Breast epithelium (tissue), 4 donors: ENCODE results near the gene ACP4. TPM values are rescaled to one million over a fixed set of nuclear protein-coding genes. Genes with fewer than 3 reads are reported as not detected.

Experiments
- DNase-seq, 2 donors: peaks; one replicate each; pipeline ENCODE4 v3.0.0-alpha.2; 2019; ENCODE audit warnings: low spot score in 2 of 2
- H3K27ac ChIP-seq, 2 donors: fragments of 200-600 bp; sonication (generic) in 1 of 2; one replicate each; pipeline ENCODE4 v1.5.1; 2016 to 2019; ENCODE audit warnings: mild to moderate bottlenecking in 1 of 2
- H3K27me3 ChIP-seq, 2 donors: fragments of 200-600 bp; sonication (generic) in 1 of 2; one replicate each; pipeline versions ENCODE4 v1.5.1 to v1.6.0; 2017 to 2019; ENCODE audit warnings: control low read depth in 1 of 2, mild to moderate bottlenecking in 1 of 2
- H3K36me3 ChIP-seq: fragments of 200-600 bp; one replicate; pipeline ENCODE4 v1.5.1; 2019
- H3K4me1 ChIP-seq, 2 donors: fragments of 200-600 bp; sonication (generic); one replicate each; pipeline ENCODE4 v1.5.1; 2016 to 2019; ENCODE audit warnings: control low read depth in 1 of 2
- H3K4me3 ChIP-seq, 3 donors: fragments of 200-600 bp; sonication (generic); 1 replicate in 2 of 3; 2 replicates in 1 of 3; pipeline ENCODE4 v1.5.1; 2016 to 2019; ENCODE audit warnings: mild to moderate bottlenecking in 3 of 3, moderate library complexity in 2 of 3
- H3K9me3 ChIP-seq, 2 donors: fragments of 200-600 bp; sonication (generic) in 1 of 2; one replicate each; pipeline ENCODE4 v1.5.1; 2016 to 2019; ENCODE audit warnings: control low read depth in 1 of 2
- POLR2A ChIP-seq: fragments of 450-650 bp; IDR thresholded peaks from one replicate; pipeline ENCODE4 v1.6.1; 2016; ENCODE audit warnings: antibody characterized with exemption, mild to moderate bottlenecking, moderate library complexity
- POLR2AphosphoS5 ChIP-seq, 3 donors: sonication (generic); formaldehyde crosslinking; IDR thresholded peaks; one replicate each; pipeline ENCODE4 v1.6.1; 2017; ENCODE audit warnings: antibody characterized with exemption in 3 of 3
- intact Hi-C: fragments of 100-400 bp; cut with DNase I; formaldehyde crosslinking; loops from one replicate; pipeline ENCODE4 v1.15.1; 2023; ENCODE audit warnings: low total_unique reads
- total RNA-seq, 3 donors: library from RNA; depleted of rRNA; stranded (reverse); fragments of >200 nt; gene quantifications; one replicate each; pipeline ENCODE4 v1.1.0, GENCODE V29; 2016
- TF ChIP-seq, protein P1 (sequence below), 3 donors: fragments of 450-650 bp; IDR thresholded peaks; one replicate each; pipeline ENCODE4 v1.5.1; 2016 to 2017; ENCODE audit warnings: antibody characterized with exemption in 3 of 3, mild to moderate bottlenecking in 3 of 3, moderate library complexity in 3 of 3

ACP4 gene
- total RNA-seq, 3 donors from 2014 or later: not detected

GRCh38 chr19:50820549-50821247 is 30.5 kb downstream of the ACP4 start:
- H3K4me1 ChIP-seq: no peaks in the 10 kb centered on the region
- DNase-seq: no peak
- H3K27me3 ChIP-seq: peaks cover 0 to 66% of the 10 kb centered on the region in 2 donors
- no peak for TF ChIP-seq POLR2A
- TF ChIP-seq, protein P1, sequence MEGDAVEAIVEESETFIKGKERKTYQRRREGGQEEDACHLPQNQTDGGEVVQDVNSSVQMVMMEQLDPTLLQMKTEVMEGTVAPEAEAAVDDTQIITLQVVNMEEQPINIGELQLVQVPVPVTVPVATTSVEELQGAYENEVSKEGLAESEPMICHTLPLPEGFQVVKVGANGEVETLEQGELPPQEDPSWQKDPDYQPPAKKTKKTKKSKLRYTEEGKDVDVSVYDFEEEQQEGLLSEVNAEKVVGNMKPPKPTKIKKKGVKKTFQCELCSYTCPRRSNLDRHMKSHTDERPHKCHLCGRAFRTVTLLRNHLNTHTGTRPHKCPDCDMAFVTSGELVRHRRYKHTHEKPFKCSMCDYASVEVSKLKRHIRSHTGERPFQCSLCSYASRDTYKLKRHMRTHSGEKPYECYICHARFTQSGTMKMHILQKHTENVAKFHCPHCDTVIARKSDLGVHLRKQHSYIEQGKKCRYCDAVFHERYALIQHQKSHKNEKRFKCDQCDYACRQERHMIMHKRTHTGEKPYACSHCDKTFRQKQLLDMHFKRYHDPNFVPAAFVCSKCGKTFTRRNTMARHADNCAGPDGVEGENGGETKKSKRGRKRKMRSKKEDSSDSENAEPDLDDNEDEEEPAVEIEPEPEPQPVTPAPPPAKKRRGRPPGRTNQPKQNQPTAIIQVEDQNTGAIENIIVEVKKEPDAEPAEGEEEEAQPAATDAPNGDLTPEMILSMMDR (IDR thresholded peaks at IDR 0.05): no peak
- TF ChIP-seq POLR2AphosphoS5 (IDR thresholded peaks at IDR 0.05): no peak
- H3K9me3 ChIP-seq: no peaks in the 10 kb centered on the region
- peak overlapping the region in 2 of 3 donors; percentile 34 to 59 for H3K4me3 ChIP-seq
- intact Hi-C loops: no loop called here
- H3K27ac ChIP-seq: peak overlapping the region in 1 of 2 donors; percentile 12
- no peaks in the 10 kb centered on the region for H3K36me3 ChIP-seq

- H3K27me3 ChIP-seq: peaks cover 0 to 66% of the 10 kb centered on the region in 2 donors
- TF ChIP-seq, protein P1 (IDR thresholded peaks at IDR 0.05): no peak
- TF ChIP-seq POLR2A: no peak
- TF ChIP-seq POLR2AphosphoS5 (IDR thresholded peaks at IDR 0.05): no peak
- H3K9me3 ChIP-seq: no peaks in the 10 kb centered on the region
- no peaks in the 10 kb centered on the region for H3K4me1 ChIP-seq
- intact Hi-C loops: no loop called here
- peak overlapping the region in 2 of 3 donors; percentile 34 to 59 for H3K4me3 ChIP-seq
- no peaks in the 10 kb centered on the region for H3K36me3 ChIP-seq
- no peak for DNase-seq
- H3K27ac ChIP-seq: peak overlapping the region in 1 of 2 donors; percentile 12
Observed at GRCh38 chr19:50821248-50821612, 31.0 kb downstream of the ACP4 start.

DNA sequence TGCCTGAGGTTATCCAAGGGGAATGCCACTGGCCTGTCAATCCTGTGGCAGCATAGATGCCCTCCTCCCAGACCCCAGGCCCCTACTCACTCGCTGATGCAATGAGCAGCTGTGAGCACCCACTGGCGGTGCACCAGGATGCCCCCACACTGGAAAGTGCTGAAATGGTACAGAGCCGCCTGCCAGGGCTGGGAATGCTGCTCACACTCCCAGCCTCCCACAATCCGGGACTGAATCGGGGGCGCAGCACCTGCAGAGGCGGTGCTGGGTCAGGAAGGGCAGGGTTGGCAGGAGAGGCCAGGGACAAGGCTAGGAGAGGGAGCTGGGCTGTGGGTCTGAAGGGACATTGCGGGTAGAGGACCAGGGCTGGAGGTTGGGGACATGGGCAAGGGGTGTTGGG is 31.4 kb downstream of the ACP4 start:
- Histone ChIP-seq H3K4me3 (no peak overlapping the region), H3K27me3 (peaks cover 0 to 70% of the 10 kb centered on the region in 2 donors), H3K4me1 (no peaks in the 10 kb centered on the region), H3K9me3 (no peaks in the 10 kb centered on the region), H3K36me3 (no peaks in the 10 kb centered on the region), H3K27ac (no peak overlapping the region)
- no peak for TF ChIP-seq POLR2A
- TF ChIP-seq, protein P1 (IDR thresholded peaks at IDR 0.05): no peak
- DNase-seq: no peak
- intact Hi-C loops: no loop called here

DNA sequence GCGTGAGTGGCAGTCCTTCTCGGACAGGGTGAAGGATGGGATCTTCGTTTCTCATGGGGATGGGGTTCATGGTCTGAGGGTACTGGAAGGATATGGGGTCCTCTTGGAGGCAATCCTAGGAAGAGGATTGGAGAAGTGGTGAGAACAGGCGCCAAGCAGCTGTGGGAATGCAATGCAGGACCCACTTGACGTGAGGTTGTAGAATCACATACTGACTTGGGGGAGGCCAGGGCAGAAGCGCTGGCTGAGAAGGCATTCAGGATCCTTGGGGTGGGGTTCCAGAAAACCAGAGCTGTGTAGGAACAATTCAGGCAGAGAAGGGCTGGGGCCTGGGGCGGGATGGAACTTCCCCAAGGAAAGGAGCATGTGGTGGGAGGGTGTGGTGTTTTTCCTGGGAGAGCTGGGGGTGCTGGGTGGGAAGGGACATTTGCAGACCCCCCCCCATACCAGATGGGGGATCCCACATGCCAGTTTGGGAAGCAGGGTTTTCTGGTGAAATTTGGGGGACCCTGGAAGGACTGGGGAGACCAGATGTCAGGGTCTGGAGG is 32.5 kb downstream of the ACP4 start:
- no peak overlapping the region for H3K27ac ChIP-seq
- no peak for DNase-seq
- TF ChIP-seq POLR2A: no peak
- no peak for TF ChIP-seq POLR2AphosphoS5 (IDR thresholded peaks at IDR 0.05)
- TF ChIP-seq, protein P1 (IDR thresholded peaks at IDR 0.05): no peak
- no peak overlapping the region for H3K4me3 ChIP-seq
- intact Hi-C loops: no loop called here
- H3K9me3 ChIP-seq: no peaks in the 10 kb centered on the region
- H3K36me3 ChIP-seq: no peaks in the 10 kb centered on the region
- H3K27me3 ChIP-seq: peaks cover 0 to 69% of the 10 kb centered on the region in 2 donors
- no peaks in the 10 kb centered on the region for H3K4me1 ChIP-seq

GRCh38 chr19:50823389-50824042 is 33.3 kb downstream of the ACP4 start, which contains the start of gene KLK1:
KLK1 (minus strand) TSS chr19:50823787; CDS start chr19:50823748, 39 bp downstream.
- Histone ChIP-seq H3K4me3 (no peak within 1 kb of the TSS), H3K9me3 (no peaks in the 10 kb centered on the region), H3K4me1 (no peaks in the 10 kb centered on the region), H3K36me3 (no peaks in the 10 kb centered on the region), H3K27ac (no peak within 1 kb of the TSS), H3K27me3 (peaks cover 0 to 63% of the 10 kb centered on the region in 2 donors)
- TF ChIP-seq POLR2A (no peak), POLR2AphosphoS5 (IDR thresholded peaks at IDR 0.05) (no peak)
- TF ChIP-seq, protein P1 (IDR thresholded peaks at IDR 0.05): no peak
- intact Hi-C loops: no loop called here
- DNase-seq: no peak
